ENCODE data around the gene ZGRF1. TPM values are rescaled to one million over a fixed set of nuclear protein-coding genes. Genes with fewer than 3 reads are reported as not detected.

ZGRF1 gene
- total RNA-seq, 1 donor from 2014 or later, result 3.4 TPM

GRCh38 chr4:112519689-112520597 lies 116.8 kb downstream of the ZGRF1 start:
- Histone ChIP-seq H3K9me3 (no peaks in the 10 kb centered on the region), H3K4me3 (no peak overlapping the region), H3K36me3 (no peaks in the 10 kb centered on the region), H3K27ac (no peak overlapping the region), H3K4me1 (peaks cover 33% of the 10 kb centered on the region), H3K27me3 (peaks cover 97% of the 10 kb centered on the region)
- no peak for DNase-seq
- no peak for TF ChIP-seq CTCF (IDR thresholded peaks at IDR 0.05)
- ATAC-seq, result no peak
- intact Hi-C loops (cut with DNase I), result loop anchor here (10.0 kb wide), 1 partner anchor 195 kb away; no protein-coding TSS in a partner anchor

DNA sequence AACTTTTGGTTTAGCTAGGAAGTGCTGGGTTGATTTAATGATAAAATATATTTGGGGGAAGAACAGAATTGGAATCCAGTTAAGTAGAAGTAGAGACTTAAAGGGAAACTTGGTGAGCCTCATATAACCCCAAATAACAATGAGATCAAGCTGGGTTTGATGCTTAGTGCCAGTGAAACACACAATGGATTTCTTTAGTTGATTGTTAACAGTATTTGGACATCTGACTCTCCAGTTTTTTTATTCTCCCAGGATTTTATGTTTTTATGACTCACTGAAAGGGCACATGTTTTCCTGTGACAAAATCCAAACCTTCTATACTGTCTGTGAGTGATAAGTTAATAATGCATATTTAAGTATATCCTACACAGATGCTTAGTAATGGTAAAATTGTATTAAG lies 118.0 kb downstream of the ZGRF1 start:
- DNase-seq (no peak), ATAC-seq (no peak)
- Histone ChIP-seq H3K9me3 (no peaks in the 10 kb centered on the region), H3K36me3 (no peaks in the 10 kb centered on the region), H3K4me3 (no peak overlapping the region), H3K27ac (no peak overlapping the region), H3K27me3 (peaks cover 98% of the 10 kb centered on the region), H3K4me1 (peaks cover 33% of the 10 kb centered on the region)
- no peak for TF ChIP-seq CTCF (IDR thresholded peaks at IDR 0.05)
- intact Hi-C loops (cut with DNase I), result no loop called here

DNA sequence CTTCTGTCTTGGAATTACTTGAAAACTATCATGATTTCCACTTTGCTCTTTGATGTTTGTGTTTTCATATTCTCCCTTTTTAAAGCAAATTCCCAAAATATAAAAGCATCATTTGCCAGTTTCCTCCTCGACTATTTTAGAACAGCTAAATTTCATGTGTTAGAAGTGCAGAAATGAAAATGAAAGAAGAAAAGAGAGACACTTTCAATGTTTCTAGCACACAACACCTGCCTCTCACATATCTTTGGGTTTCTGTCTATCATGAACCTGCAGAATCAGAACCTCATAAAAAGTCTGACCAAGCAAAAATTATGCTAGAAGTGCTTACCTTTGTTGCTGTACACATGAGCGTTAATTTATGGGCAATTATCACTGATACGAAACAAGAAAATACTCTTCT lies 118.8 kb downstream of the ZGRF1 start:
- Histone ChIP-seq H3K4me1 (peaks cover 27% of the 10 kb centered on the region), H3K4me3 (no peak overlapping the region), H3K27me3 (peaks cover 98% of the 10 kb centered on the region), H3K9me3 (no peaks in the 10 kb centered on the region), H3K36me3 (no peaks in the 10 kb centered on the region), H3K27ac (no peak overlapping the region)
- TF ChIP-seq CTCF (IDR thresholded peaks at IDR 0.05), result no peak
- DNase-seq (no peak), ATAC-seq (no peak)
- intact Hi-C loops (cut with DNase I), result no loop called here

DNA sequence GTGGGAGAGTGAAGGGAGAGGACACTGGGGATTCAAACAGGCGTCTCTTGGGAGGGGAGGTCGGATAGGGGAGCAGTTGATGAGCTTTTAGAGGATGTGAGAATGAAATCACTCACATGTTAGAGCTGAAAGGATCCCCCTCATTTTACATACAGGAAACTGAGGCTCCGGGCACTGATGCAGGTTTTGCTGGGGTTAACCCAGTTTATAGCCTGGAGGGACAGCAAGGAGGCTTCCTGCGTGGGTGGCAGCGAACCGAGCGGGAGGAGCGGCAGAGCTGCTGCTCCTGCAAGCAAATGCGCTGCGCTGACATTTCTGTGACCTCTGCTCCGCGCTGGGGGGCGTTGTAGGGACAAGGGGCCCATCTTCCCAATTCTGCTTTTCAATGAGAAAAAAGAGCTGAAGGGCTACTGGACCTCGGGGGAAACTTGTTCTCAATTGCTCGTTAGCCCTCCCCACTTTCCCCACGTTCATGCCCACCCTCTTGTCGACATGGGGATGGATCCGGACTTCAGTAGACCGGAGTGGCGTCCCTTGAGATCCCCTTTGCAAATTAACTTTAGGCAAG lies 119.6 kb downstream of the ZGRF1 start:
- H3K4me1 ChIP-seq, result peaks cover 25% of the 10 kb centered on the region
- no peaks in the 10 kb centered on the region for H3K9me3 ChIP-seq
- no peak overlapping the region for H3K4me3 ChIP-seq
- DNase-seq (no peak), ATAC-seq (no peak)
- intact Hi-C loops (cut with DNase I), result no loop called here
- no peak for TF ChIP-seq CTCF (IDR thresholded peaks at IDR 0.05)
- H3K27me3 ChIP-seq, result peaks cover 98% of the 10 kb centered on the region
- H3K36me3 ChIP-seq, result no peaks in the 10 kb centered on the region
- no peak overlapping the region for H3K27ac ChIP-seq

DNA sequence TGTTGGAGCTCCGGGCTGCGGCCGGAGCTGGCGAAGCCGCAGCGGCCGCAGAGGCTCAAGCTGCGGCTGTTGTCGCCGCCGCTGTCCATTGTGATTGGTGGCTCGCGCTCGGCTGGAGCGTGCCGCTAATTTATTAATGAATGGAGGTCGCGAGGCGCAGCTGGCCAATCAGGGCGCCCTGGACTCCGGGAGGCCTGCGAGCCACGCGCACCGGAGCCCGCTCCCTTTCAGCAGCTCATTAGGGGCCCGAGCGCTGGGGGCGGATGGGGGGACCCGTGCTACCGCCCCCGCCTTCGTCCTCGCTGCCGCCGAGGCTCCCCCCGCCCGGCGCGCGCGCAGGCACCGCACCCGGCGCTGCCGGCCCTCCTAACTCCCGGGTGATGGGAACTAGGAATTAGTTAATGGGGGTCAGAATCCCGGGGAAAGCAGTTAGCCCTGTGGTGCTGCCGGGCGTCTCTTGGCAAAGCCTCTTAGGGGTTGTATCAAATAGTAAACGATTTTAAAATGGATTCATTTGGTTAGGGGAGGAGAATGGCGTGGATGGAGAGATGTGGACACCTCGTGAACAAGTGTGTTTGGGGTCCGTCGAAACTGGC lies 120.1 kb downstream of the ZGRF1 start:
- Histone ChIP-seq H3K4me3 (peak overlapping the region; percentile 53), H3K36me3 (no peaks in the 10 kb centered on the region), H3K27me3 (peaks cover 98% of the 10 kb centered on the region), H3K9me3 (no peaks in the 10 kb centered on the region), H3K4me1 (peaks cover 25% of the 10 kb centered on the region), H3K27ac (no peak overlapping the region)
- ATAC-seq, result peak; percentile 17
- DNase-seq, result no peak
- TF ChIP-seq CTCF (IDR thresholded peaks at IDR 0.05), result no peak
- intact Hi-C loops (cut with DNase I), result no loop called here
